Stimulated activated CD4-positive, alpha-beta T cell treated with anti-CD3 and anti-CD28 coated beads, Interleukin-2, amount 100 ng/mL, for 24 hours (primary cell): ENCODE measurements around the gene KLK1.
"Not testable (repeated sequence)": the region's sequence is repeated elsewhere in the genome, so short reads cannot be mapped to it uniquely, and the experiment has no call there.

ENCODE experiments used
- DNase-seq, 2 donors: peaks; one replicate each; pipeline ENCODE4 v3.0.0-alpha.2; 2020

KLK1 gene

DNA sequence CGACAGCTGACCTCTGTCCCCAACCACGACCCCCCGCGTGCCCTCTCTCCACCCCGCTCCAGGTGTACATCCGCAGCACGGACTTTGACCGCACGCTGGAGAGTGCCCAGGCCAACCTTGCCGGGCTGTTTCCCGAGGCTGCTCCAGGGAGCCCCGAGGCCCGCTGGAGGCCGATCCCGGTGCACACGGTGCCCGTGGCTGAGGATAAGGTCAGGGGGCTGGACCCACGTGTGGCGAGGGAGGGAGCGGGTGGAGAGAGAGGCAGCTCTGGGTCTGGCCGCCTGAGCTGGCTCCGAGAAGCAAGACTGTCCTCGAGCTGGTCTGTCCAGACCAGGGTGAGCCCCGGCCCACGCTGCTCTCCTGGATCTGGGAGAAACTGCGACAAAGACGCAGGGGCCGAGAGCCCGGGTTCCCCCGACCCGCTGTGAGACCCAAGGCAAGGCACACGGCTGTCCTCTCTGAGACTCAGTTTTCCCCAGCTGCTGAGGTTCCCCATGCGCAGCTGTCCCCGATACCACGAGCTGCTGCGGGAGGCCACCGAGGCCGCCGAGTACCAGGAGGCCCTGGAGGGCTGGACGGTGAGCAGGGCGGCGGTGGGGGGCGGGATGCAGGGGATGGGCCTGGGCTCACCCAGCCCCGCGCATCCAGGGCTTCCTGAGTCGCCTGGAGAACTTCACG lies 31.9 kb downstream of the KLK1 start:
- no peak for DNase-seq

- no peak for DNase-seq
Observed at GRCh38 chr19:50790922-50791467, 32.6 kb downstream of the KLK1 start.

- no peak for DNase-seq
Observed at GRCh38 chr19:50790396-50790795, 33.2 kb downstream of the KLK1 start, which contains the start of gene ACP4. ACP4 (plus strand) TSS chr19:50790415; CDS start chr19:50790415, 0 bp downstream.

DNA sequence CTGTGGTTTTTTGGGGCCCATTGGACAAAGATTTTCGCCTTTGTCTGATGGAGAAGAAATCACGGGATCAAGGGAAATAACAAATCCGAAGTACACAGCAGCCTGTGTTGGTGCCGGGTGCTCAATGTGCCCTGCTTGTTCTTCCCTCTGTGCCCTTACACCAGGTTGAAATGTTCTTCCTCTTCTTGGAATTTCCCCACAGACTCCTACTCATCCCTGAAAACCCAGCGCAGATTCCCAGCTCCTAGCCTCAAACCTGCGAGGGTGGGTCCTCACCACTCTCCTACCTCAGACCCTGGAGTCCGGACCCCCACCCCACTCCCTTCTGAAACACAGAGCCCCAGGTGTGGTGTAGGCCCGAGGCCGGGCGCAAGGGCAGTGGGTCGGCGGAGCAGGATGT lies 38.3 kb downstream of the KLK1 start:
- no peak for DNase-seq

DNA sequence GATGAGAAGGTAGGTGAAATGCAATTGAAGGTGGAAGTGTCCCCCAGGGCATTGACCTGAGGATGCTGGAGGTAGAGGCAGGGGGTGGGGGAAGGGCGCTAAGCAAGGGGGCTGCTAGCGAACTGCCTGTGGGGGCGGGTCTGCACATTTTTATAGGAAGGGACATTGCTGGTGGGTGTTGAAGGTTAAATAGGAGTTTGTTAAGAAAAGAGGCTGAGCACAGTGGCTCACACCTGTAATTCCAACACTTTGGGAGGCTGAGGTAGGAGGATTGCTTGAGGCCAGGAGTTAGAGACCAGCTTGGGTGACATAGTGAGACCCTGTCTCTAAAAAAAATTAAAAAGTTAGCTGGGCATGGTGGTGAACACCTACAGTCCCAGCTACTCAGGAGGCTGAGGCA lies 38.9 kb downstream of the KLK1 start:
- DNase-seq: no peak

DNA sequence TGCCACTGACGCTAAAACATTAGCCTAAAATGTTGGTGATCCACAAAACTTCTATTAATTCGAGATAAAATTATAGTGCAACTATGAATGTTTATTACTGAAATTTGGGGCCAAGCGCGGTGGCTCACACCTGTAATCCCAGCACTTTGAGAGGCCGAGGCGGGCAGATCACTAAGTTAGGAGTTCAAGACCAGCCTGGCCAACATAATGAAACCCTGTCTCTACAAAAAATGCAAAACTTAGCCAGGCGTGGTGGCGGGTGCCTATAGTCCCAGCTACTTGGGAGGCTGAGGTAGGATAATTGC lies 39.8 kb downstream of the KLK1 start:
- not testable (repeated sequence) for DNase-seq

- DNase-seq: no peak
Observed at GRCh38 chr19:50780753-50781435, 42.7 kb downstream of the KLK1 start.

DNA sequence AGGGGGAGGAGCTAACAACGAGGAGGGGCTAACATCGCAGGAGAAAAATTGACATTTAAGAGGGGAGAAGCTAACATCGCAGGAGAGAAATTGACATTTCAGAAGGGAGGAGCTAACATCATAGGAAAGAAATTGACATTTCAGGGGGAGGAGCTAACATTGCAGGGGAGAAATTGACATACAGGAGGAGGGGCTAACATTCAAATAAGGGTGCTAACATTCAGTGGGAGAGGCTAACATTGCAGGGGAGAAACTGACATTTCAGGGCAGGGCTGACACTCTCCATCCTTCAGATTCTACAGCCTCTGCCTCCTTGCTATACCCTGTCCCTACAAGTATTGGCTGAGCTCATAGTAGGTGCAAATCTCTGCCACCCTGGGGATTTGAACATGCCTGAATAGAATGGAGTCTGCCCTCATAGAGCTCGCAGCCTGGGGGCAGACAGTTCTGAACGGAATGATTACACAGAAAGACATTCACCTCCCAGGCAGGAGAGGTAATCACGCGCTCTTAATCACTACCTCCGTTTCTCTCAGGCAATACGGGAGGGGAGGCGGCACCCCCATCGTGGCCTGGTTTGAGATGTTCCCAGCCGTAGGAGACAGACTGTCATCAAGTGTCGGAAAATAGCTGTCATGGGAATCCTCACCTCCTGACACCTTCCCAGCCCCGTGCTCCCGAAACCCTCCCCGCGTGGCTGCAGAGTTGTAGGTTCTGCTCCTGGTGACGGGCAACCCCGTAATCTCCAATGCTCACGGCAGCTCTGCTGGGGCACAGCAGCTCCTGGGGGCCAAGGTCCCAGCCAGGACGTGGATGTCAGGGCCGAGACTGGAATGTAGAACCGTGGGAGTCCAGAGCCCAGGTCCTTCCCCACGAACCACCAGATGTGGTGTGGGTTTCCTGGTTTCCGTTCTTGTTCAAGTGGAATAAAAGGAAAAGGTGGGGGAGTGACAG lies 43.8 kb downstream of the KLK1 start:
- no peak for DNase-seq

DNA sequence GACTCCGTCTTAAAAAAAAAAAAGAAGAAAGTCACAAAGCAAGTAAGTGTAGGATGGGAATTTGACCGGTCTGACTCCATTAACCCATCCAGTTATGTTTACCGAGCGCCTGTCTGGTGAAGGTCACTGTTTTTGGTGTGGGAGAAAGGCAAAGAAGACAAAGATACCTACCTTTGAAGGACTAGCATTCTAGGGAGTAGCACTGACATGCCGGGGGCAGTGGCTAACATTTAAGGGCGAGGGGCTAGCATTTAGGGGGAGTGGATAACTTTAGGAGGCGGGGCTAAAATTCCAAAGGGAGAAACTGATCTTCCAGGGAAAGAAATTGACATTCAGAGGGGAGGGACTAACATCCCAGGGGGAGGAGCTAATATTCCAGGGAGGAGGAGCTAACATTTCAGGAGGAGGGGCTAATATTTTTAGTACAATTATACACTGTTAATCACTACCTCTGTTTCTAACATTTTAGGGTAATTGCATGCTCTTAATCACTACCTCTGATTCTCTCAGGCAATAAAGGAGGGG lies 44.6 kb downstream of the KLK1 start:
- no peak for DNase-seq

GRCh38 chr19:50777830-50778303 lies 45.7 kb downstream of the KLK1 start:
- DNase-seq: peak in 1 of 2 donors; percentile 22

DNA sequence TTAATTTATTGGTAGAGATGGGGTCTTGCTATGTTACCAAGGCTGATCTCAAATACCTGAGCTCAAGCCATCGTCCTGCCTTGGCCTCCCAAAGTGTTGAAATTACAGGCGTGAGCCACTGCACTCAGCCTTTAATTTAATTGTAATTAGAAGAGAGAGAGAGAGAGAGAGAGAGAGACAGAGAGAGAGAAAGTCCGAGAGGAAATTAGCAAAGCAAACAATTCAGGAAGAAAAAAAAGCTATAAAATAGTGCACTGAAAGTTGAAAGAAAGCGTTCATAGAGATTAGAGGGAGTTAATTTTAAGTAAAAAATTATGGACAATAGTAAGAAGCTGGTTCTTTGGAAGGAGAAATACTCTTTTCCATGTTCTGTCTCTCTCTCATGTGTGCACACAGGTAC lies 46.3 kb downstream of the KLK1 start:
- DNase-seq: no peak

GRCh38 chr19:50776131-50776530 lies 47.5 kb downstream of the KLK1 start:
- DNase-seq: no peak

GRCh38 chr19:50773454-50773853 lies 50.1 kb downstream of the KLK1 start:
- not testable (repeated sequence) for DNase-seq

DNA sequence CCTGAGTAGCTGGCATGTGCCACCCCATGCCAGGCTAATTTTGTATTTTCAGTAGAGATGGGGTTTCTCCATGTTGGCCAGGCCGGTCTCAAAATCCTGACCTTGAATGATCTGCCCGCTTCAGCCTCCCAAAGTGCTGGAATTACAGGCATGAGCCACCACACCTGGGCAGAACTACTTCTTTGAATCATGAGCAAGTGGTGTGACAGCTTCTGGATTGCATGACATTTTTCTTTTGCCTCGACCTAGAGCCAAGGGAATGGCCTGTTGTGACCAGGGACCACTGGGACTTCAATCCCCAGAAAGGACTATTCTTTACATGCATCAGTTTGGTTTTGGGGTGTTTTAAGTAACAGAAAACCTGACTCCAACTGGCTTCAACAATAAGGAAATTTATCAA lies 50.7 kb downstream of the KLK1 start:
- not testable (repeated sequence) for DNase-seq

DNA sequence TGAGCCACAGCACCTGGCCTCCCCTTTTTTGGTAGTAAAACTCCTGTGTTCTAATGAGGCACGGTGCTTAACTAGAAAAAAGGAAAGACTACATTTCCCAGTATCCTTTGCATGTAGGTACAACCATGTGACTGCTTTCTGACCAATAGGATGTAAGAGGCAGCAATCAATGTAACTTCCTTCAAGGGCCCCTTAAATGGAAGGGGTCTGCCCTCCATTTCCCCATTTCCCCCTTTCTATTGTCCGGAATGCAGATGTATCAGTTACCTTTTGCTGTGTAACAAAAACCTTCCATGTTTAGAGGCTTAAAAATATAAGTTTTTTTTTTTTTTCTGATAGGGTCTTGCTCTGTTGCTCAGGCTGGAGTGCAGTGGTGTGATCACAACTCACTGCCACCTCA lies 51.1 kb downstream of the KLK1 start:
- DNase-seq: no peak

- DNase-seq: no peak
Observed at GRCh38 chr19:50770888-50771287, 52.7 kb downstream of the KLK1 start.

- DNase-seq: not testable (repeated sequence)
Observed at GRCh38 chr19:50770164-50770563, 53.4 kb downstream of the KLK1 start, which contains the start of gene GPR32. GPR32 (plus strand) TSS chr19:50770464; CDS start chr19:50770601, 137 bp downstream.
